ENCODE data around the gene OSBPL10. TPM values are rescaled to one million over a fixed set of nuclear protein-coding genes. Genes with fewer than 3 reads are reported as not detected.

OSBPL10 gene
- total RNA-seq, 1 donor from 2014 or later = 45.4 TPM

DNA sequence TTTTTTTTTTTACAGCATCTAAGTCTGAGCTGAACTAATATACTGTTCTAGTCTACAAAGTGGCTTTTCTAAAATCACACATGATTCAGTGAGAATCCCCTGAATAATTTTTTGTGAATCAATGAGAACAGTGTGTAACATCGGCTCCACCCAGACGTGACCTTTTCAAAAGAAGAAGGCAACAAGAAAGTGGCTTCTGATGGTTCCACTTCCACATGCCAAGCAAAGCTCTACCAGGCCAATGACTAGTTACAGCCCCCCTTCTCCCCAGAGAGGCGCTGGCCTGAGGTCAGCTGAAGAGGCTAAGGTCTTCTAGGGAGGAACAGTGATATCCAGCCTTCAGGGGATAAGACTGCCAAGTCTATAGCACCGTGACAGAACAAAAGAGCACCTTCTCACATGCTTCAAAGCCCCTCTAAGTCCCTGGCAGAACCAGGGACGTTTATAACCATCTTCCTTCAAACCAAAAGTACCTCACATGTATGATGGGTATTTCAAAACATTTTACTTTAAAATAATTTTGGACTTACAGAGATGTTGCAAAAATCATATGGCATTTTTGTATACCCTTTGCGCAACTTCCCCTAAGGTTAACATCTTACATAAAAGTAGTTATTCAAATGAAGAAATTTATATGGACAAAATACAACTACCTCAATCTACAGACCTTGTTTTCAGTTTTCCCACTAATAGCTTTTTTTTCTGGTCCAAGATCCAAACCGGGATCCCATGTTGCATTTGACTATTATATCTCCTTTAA, 177.9 kb downstream of the OSBPL10 start:
- Mint-ChIP-seq H3K27ac (ENCODE audit: unreplicated experiment) (no peak overlapping the region), H3K9me3 (ENCODE audit: low read depth) (no peaks in the 10 kb centered on the region), H3K27me3 (ENCODE audit: low read depth) (no peaks in the 10 kb centered on the region), H3K4me1 (ENCODE audit: low read depth) (peaks cover 9% of the 10 kb centered on the region), H3K36me3 (ENCODE audit: low read depth) (no peaks in the 10 kb centered on the region), H3K4me3 (ENCODE audit: unreplicated experiment) (no peak overlapping the region)
- DNase-seq (ENCODE audit: low spot score) = no peak
- TF ChIP-seq, protein P1, sequence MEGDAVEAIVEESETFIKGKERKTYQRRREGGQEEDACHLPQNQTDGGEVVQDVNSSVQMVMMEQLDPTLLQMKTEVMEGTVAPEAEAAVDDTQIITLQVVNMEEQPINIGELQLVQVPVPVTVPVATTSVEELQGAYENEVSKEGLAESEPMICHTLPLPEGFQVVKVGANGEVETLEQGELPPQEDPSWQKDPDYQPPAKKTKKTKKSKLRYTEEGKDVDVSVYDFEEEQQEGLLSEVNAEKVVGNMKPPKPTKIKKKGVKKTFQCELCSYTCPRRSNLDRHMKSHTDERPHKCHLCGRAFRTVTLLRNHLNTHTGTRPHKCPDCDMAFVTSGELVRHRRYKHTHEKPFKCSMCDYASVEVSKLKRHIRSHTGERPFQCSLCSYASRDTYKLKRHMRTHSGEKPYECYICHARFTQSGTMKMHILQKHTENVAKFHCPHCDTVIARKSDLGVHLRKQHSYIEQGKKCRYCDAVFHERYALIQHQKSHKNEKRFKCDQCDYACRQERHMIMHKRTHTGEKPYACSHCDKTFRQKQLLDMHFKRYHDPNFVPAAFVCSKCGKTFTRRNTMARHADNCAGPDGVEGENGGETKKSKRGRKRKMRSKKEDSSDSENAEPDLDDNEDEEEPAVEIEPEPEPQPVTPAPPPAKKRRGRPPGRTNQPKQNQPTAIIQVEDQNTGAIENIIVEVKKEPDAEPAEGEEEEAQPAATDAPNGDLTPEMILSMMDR (IDR thresholded peaks at IDR 0.05) = no peak

DNA sequence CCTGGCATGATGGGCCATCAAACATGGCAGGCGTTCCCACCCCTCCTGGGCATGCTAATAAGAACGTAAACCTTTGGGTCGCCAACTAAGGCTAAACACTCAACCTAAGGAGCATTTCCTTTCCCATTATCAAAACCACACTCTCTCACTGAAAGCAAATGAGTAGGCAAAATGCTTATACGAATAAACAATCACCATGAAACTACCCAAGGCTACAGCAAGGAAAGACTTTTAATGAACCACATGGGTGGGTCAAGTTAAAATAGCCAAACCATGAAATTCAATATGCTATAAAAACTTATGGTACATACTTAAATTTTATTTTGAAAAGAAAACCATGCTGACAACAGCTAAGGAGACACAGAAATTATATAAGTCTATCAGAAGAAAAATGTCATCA, 180.6 kb downstream of the OSBPL10 start:
- no peak for DNase-seq (ENCODE audit: low spot score)
- no peak overlapping the region for H3K27ac Mint-ChIP-seq (ENCODE audit: unreplicated experiment)
- peaks cover 11% of the 10 kb centered on the region for H3K4me1 Mint-ChIP-seq (ENCODE audit: low read depth)
- H3K36me3 Mint-ChIP-seq (ENCODE audit: low read depth) = no peaks in the 10 kb centered on the region
- no peak overlapping the region for H3K4me3 Mint-ChIP-seq (ENCODE audit: unreplicated experiment)
- no peaks in the 10 kb centered on the region for H3K27me3 Mint-ChIP-seq (ENCODE audit: low read depth)
- TF ChIP-seq, protein P1 (IDR thresholded peaks at IDR 0.05) = no peak
- no peaks in the 10 kb centered on the region for H3K9me3 Mint-ChIP-seq (ENCODE audit: low read depth)

DNA sequence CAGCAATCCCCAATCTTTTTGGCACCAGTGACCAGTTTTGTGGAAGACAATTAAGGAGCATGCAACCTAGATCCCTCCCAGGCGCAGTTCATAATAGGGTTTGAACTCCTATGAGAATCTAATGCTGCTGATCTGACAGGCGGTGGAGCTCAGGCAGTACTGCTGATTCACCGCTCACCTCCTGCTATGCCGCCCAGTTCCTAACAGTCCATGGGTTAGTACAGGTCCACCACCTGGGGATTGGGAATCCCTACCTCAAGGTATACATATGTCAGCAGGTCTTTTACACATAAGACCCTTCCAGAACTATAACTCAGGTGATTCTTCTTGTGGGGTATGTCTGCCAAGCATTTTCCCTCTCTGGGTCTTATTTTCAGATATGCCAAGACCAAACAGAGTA, 182.2 kb downstream of the OSBPL10 start:
- Mint-ChIP-seq H3K36me3 (ENCODE audit: low read depth) (no peaks in the 10 kb centered on the region), H3K4me1 (ENCODE audit: low read depth) (peaks cover 18% of the 10 kb centered on the region), H3K27me3 (ENCODE audit: low read depth) (no peaks in the 10 kb centered on the region), H3K27ac (ENCODE audit: unreplicated experiment) (no peak overlapping the region), H3K9me3 (ENCODE audit: low read depth) (no peaks in the 10 kb centered on the region), H3K4me3 (ENCODE audit: unreplicated experiment) (no peak overlapping the region)
- DNase-seq (ENCODE audit: low spot score) = no peak
- TF ChIP-seq, protein P1 (IDR thresholded peaks at IDR 0.05) = no peak

DNA sequence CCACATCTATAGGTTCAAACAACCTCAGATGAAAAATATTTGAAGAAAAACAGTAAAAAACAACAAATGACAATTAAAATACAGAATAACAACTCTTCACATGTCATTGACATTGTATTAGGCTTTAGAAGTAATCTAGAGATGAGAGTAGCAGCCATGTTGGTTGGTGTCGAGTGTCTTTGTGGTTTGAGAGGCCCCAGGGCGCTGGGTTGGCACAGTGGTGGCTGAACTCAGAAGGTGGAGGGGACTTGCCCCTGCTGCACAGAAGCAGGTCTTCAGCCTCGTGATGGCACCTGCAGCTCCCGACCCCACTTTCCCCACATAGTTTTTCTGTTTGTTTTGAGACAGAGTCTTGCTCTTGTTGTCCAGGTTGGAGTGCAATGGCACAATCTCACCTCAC, 187.2 kb downstream of the OSBPL10 start:
- no peak for DNase-seq (ENCODE audit: low spot score)
- Mint-ChIP-seq H3K36me3 (ENCODE audit: low read depth) (no peaks in the 10 kb centered on the region), H3K27ac (ENCODE audit: unreplicated experiment) (no peak overlapping the region), H3K4me3 (ENCODE audit: unreplicated experiment) (no peak overlapping the region), H3K4me1 (ENCODE audit: low read depth) (peaks cover 53% of the 10 kb centered on the region), H3K9me3 (ENCODE audit: low read depth) (no peaks in the 10 kb centered on the region), H3K27me3 (ENCODE audit: low read depth) (no peaks in the 10 kb centered on the region)
- TF ChIP-seq, protein P1 (IDR thresholded peaks at IDR 0.05) = no peak

DNA sequence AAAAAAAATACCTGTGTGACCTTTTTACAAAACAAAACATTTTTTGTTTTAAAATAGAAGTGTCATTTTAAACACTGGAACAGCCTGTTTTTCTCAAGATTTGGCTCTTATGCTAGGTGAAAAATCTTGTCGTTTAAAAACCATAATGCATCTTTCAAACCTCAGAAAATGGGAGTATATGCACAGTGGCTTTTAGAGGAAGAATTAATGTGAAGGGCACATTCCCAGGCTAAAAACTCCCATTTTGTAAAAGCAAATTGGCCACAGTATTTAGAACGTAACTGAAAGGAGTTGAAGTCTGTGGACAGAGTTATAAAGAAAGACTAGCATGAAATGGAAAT, 190.0 kb downstream of the OSBPL10 start:
- Mint-ChIP-seq H3K4me1 (ENCODE audit: low read depth) (peaks cover 57% of the 10 kb centered on the region), H3K27ac (ENCODE audit: unreplicated experiment) (no peak overlapping the region)

More for the DNA sequence above, 190.0 kb downstream of the OSBPL10 start:
- Mint-ChIP-seq H3K4me3 (ENCODE audit: unreplicated experiment) (no peak overlapping the region), H3K36me3 (ENCODE audit: low read depth) (no peaks in the 10 kb centered on the region), H3K27me3 (ENCODE audit: low read depth) (no peaks in the 10 kb centered on the region), H3K9me3 (ENCODE audit: low read depth) (no peaks in the 10 kb centered on the region)
- TF ChIP-seq, protein P1 (IDR thresholded peaks at IDR 0.05) = no peak
- DNase-seq (ENCODE audit: low spot score) = no peak
